Caco-2 (cell line): ENCODE data around the gene GUCD1. TPM values are rescaled to one million over a fixed set of nuclear protein-coding genes. Genes with fewer than 3 reads are reported as not detected.

Source experiments
- BruUV-seq: library from RNA; stranded (reverse); fragments of 400-500 nt; replicated peaks from 2 replicates; lab custom pipeline; 2021; lab: Mats Ljungman, UMichigan
- CTCF ChIA-PET: fragments of 300-600 bp; sonication (Branson Sonifier 250); formaldehyde crosslinking; loops from one replicate; lab custom pipeline; 2022; ENCODE audit warnings: antibody characterized with exemption; lab: Charles Lee
- POLR2A ChIA-PET: fragments of 300-600 bp; sonication (Branson Sonifier 250); formaldehyde crosslinking; loops from one replicate; lab custom pipeline; 2022; ENCODE audit warnings: antibody characterized with exemption; lab: Charles Lee
- DNase-seq, 2 experiments: peaks; one replicate each; pipeline versions ENCODE4 v3.0.0 to v3.0.0-alpha.2; 2020 to 2022
- H3K27me3 ChIP-seq: replicated peaks from 2 replicates; pipeline ENCODE4 v1.6.0; 2011; ENCODE audit warnings: low read length; ENCODE audit not compliant: control insufficient read depth, insufficient read depth
- H3K36me3 ChIP-seq: 2 replicates; pipeline ENCODE4 v1.5.1; 2011; ENCODE audit warnings: low read length; ENCODE audit not compliant: control insufficient read depth, insufficient read depth
- H3K4me1 ChIP-seq: fragments of 250-450 bp; sonication (Bioruptor Pico); 2 replicates; pipeline ENCODE4 v1.5.1; 2020; ENCODE audit warnings: mild to moderate bottlenecking
- H3K4me3 ChIP-seq: 2 replicates; pipeline ENCODE4 v1.5.1; 2011; ENCODE audit warnings: low read depth, mild to moderate bottlenecking, control low read depth, low read length
- H3K9me3 ChIP-seq: fragments of 250-450 bp; sonication (Bioruptor Pico); 2 replicates; pipeline ENCODE4 v1.5.1; 2020; ENCODE audit warnings: mild to moderate bottlenecking, moderate library complexity
- H3K27ac Mint-ChIP-seq: one replicate; pipeline ENCODE4 v1.8.0; 2022; ENCODE audit warnings: mixed read lengths; ENCODE audit not compliant: unreplicated experiment
- H3K27me3 Mint-ChIP-seq: one replicate; pipeline ENCODE4 v1.8.0; 2022; ENCODE audit warnings: mixed read lengths; ENCODE audit not compliant: insufficient read depth, unreplicated experiment
- H3K36me3 Mint-ChIP-seq: one replicate; pipeline ENCODE4 v1.8.0; 2022; ENCODE audit warnings: mild to moderate bottlenecking, mixed read lengths; ENCODE audit not compliant: insufficient read depth, unreplicated experiment
- H3K4me1 Mint-ChIP-seq: one replicate; pipeline ENCODE4 v1.8.0; 2022; ENCODE audit warnings: low read depth, mixed read lengths; ENCODE audit not compliant: unreplicated experiment
- H3K4me3 Mint-ChIP-seq: one replicate; pipeline ENCODE4 v1.8.0; 2022; ENCODE audit warnings: mild to moderate bottlenecking, moderate library complexity, mixed read lengths; ENCODE audit not compliant: unreplicated experiment
- H3K9me3 Mint-ChIP-seq: one replicate; pipeline ENCODE4 v1.8.0; 2022; ENCODE audit warnings: mixed read lengths; ENCODE audit not compliant: unreplicated experiment
- intact Hi-C: fragments of 100-400 bp; cut with micrococcal nuclease; formaldehyde crosslinking; loops from one replicate; pipeline ENCODE4 v1.10.0; 2022; ENCODE audit not compliant: unreplicated experiment
- total RNA-seq: library from RNA; stranded (reverse); gene quantifications from 2 replicates; pipeline ENCODE4 v1.2.3, GENCODE V29; 2022
- TF ChIP-seq, protein P1 (sequence below), 2 experiments: fragments of 200-600 bp in 1 of 2; IDR thresholded peaks; 1 replicate in 1 of 2; 2 replicates in 1 of 2; pipeline versions ENCODE4 v1.5.1 to v1.8.0; 2011 to 2022; ENCODE audit warnings: antibody characterized with exemption in 1 of 2, control low read depth in 1 of 2, inconsistent platforms in 1 of 2, low read depth in 1 of 2, low read length in 1 of 2, mild to moderate bottlenecking in 1 of 2, moderate library complexity in 1 of 2; ENCODE audit not compliant: insufficient read depth in 1 of 2, severe bottlenecking in 1 of 2, unreplicated experiment in 1 of 2

GUCD1 gene
- total RNA-seq, 1 experiment from 2014 or later: 127 TPM

DNA sequence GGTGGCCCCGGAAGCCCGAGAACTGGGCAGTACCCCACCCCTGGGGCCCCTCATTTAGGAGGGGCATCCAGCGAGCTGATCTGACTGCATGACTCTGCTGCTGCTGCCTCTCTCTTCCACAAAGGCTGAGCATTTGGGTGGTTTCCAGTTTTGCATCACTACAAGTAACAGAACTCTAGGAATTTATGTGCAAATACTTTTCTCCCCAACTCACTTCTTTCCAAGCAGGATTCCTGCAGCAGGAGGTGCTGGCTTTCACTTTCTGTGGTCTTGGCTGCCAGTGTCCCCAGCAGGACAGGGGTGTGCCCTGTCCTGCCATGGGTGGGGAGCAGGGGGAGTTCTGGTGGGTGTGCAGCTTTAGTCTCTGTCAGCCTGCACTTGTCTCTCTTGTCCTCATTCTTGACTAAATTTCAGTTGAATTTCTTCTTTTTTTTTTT lies 38.6 kb downstream of the GUCD1 start:
- peaks cover 38% of the 10 kb centered on the region for H3K4me1 Mint-ChIP-seq
- intact Hi-C loops: no loop called here
- H3K4me3 Mint-ChIP-seq: no peak overlapping the region
- TF ChIP-seq, protein P1, sequence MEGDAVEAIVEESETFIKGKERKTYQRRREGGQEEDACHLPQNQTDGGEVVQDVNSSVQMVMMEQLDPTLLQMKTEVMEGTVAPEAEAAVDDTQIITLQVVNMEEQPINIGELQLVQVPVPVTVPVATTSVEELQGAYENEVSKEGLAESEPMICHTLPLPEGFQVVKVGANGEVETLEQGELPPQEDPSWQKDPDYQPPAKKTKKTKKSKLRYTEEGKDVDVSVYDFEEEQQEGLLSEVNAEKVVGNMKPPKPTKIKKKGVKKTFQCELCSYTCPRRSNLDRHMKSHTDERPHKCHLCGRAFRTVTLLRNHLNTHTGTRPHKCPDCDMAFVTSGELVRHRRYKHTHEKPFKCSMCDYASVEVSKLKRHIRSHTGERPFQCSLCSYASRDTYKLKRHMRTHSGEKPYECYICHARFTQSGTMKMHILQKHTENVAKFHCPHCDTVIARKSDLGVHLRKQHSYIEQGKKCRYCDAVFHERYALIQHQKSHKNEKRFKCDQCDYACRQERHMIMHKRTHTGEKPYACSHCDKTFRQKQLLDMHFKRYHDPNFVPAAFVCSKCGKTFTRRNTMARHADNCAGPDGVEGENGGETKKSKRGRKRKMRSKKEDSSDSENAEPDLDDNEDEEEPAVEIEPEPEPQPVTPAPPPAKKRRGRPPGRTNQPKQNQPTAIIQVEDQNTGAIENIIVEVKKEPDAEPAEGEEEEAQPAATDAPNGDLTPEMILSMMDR (IDR thresholded peaks at IDR 0.05; ENCODE audit: insufficient read depth in 1 of 2, low read depth in 1 of 2, low read length in 1 of 2, severe bottlenecking in 1 of 2, unreplicated experiment in 1 of 2): no peak
- Histone ChIP-seq H3K4me1 (peaks cover 77% of the 10 kb centered on the region), H3K4me3 (no peak overlapping the region), H3K36me3 (no peaks in the 10 kb centered on the region), H3K9me3 (no peaks in the 10 kb centered on the region), H3K27me3 (no peaks in the 10 kb centered on the region)
- POLR2A ChIA-PET: no interaction called here
- BruUV-seq: no TSS peak
- no peaks in the 10 kb centered on the region for H3K36me3 Mint-ChIP-seq
- H3K27me3 Mint-ChIP-seq: no peaks in the 10 kb centered on the region
- DNase-seq: no peak
- H3K9me3 Mint-ChIP-seq: no peaks in the 10 kb centered on the region
- CTCF ChIA-PET: no interaction called here
- peak overlapping the region; percentile 63 for H3K27ac Mint-ChIP-seq

DNA sequence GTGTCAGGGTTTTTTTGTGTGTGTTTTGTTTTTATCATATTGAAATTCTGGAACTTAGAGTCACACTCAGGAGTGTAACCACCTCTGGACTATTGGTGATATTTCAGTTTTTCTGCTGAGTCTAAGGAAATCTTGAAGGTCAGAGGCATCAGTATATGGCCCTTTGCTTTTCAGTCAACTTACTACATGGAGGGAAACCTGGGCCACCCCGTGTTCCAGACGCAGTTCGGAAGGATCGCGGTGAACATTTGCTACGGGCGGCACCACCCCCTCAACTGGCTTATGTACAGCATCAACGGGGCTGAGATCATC lies 40.0 kb downstream of the GUCD1 start:
- no peaks in the 10 kb centered on the region for H3K27me3 Mint-ChIP-seq
- Histone ChIP-seq H3K27me3 (no peaks in the 10 kb centered on the region), H3K9me3 (no peaks in the 10 kb centered on the region), H3K4me3 (no peak overlapping the region), H3K36me3 (no peaks in the 10 kb centered on the region), H3K4me1 (peaks cover 83% of the 10 kb centered on the region)
- H3K27ac Mint-ChIP-seq: peak overlapping the region; percentile 43
- no peak for DNase-seq
- TF ChIP-seq, protein P1 (IDR thresholded peaks at IDR 0.05; ENCODE audit: insufficient read depth in 1 of 2, low read depth in 1 of 2, low read length in 1 of 2, severe bottlenecking in 1 of 2, unreplicated experiment in 1 of 2): no peak
- H3K4me3 Mint-ChIP-seq: no peak overlapping the region
- intact Hi-C loops: loop anchor here (2.0 kb wide), 1 partner anchor 20 kb away; the partner anchor contains the start of gene UPB1
- H3K9me3 Mint-ChIP-seq: no peaks in the 10 kb centered on the region
- ChIA-PET POLR2A (no interaction called here), CTCF (interaction anchor here (1.3 kb wide), 1 partner anchor 9 kb away, joined by 4 read pairs; no protein-coding TSS in a partner anchor)
- BruUV-seq: no TSS peak
- peaks cover 44% of the 10 kb centered on the region for H3K4me1 Mint-ChIP-seq
- peaks cover 5% of the 10 kb centered on the region for H3K36me3 Mint-ChIP-seq

DNA sequence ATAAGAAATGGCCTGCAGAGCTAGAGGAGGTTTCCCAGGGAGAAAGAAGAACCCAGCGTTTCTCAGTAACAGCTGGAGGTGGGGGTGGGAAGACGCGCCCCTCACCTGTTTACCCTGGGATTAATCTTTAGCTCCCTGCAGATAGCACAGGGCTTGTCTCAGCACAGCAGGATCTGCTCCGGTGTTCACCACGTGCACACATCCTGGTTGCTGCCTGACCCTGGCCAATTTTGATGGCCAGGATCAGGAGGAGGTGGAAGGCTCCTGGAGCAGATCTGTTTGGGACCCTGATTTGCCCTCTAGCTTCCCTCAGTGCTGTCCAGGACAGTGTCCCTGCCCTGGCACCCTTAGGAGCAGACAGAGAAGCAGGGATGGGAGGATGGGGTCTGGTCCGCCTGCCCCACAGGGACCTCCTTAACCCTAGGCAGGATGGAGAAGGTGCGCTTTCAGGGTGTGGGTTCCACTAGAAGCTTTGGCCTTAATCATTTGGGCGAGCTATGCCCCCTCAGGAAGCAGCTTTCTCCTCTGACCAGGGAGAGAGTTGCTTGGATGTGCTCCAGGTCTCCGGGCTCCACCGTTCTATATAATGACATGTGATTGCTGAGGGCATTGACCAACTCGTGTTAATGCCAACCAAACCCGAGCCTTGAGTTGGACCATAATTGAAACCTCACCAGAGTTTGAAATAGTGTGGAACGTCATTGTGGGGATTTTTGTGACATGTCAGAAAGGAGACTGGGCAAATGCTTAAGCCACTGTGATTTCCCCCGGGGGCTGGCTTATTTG lies 40.5 kb downstream of the GUCD1 start:
- TF ChIP-seq, protein P1 (IDR thresholded peaks at IDR 0.05; ENCODE audit: insufficient read depth in 1 of 2, low read depth in 1 of 2, low read length in 1 of 2, severe bottlenecking in 1 of 2, unreplicated experiment in 1 of 2): no peak
- Mint-ChIP-seq H3K4me1 (peaks cover 47% of the 10 kb centered on the region), H3K36me3 (peaks cover 5% of the 10 kb centered on the region), H3K27ac (peak overlapping the region; percentile 43), H3K4me3 (peak overlapping the region; percentile 17), H3K9me3 (no peaks in the 10 kb centered on the region), H3K27me3 (no peaks in the 10 kb centered on the region)
- ChIA-PET POLR2A (interaction anchor here (0.9 to 1.2 kb wide), 2 partner anchors 15 to 41 kb away, joined by 8 to 9 read pairs; partner anchors contain the start of gene GUCD1), CTCF (interaction anchor here (0.6 to 1.3 kb wide), 5 partner anchors 8 to 729 kb away, joined by 3 to 6 read pairs (median 4); no protein-coding TSS in a partner anchor)
- Histone ChIP-seq H3K9me3 (no peaks in the 10 kb centered on the region), H3K27me3 (no peaks in the 10 kb centered on the region), H3K4me3 (no peak overlapping the region), H3K36me3 (no peaks in the 10 kb centered on the region), H3K4me1 (peaks cover 84% of the 10 kb centered on the region)
- no TSS peak for BruUV-seq
- intact Hi-C loops: loop anchor here (1.0 to 2.0 kb wide), 2 partner anchors 8 to 20 kb away; partner anchors contain the start of gene UPB1
- peak; percentile 72 to 85 for DNase-seq
